ENCODE results near the gene STAU1. TPM values are rescaled to one million over a fixed set of nuclear protein-coding genes. Genes with fewer than 3 reads are reported as not detected.
A peak's percentile ranks its signal among the peaks of the same experiment; 100 is the strongest.
"Not testable (repeated sequence)": the region's sequence is repeated elsewhere in the genome, so short reads cannot be mapped to it uniquely, and the experiment has no call there.

STAU1 gene
- total and polyA plus RNA-seq, 2 experiments from 2014 or later: 62.6 to 70.1 TPM

DNA sequence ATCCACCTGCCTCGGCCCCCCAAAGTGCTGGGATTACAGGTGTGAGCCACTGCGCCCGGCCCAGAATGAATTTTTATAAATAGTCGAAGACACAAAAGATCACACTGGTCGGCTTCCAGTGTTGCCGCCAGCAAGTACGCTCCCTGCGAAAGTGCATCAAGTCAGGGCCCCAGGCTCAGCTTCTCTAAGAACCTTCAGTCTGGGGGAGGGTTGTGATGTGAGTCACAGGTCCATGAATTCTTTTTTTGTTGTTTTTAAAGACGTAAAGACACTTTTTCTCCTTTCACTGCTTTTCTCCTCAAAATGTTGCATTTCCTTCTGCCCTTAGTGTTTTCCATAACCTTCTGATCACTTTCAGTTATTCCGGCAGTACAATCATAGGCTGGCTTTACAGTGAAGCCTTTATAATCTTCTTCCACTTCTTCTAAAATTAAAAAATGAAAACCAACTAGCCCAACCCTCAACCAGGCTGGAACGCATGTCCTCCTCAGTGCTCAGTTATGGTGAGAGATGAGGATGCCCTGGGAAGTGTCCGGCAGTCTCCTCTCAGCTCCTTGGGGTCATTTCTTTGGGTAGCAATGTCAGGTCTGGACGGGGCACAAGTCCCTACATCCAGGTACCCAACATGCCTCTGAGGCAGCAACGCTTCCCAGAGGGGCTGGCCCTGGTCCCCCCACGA lies 75.4 kb downstream of the STAU1 start:
- Histone ChIP-seq H3K27me3 (no peaks in the 10 kb centered on the region), H3K4me1 (ENCODE audit: low read depth) (no peaks in the 10 kb centered on the region), H3K9me3 (ENCODE audit: low read depth) (no peaks in the 10 kb centered on the region), H3K4me3 (no peak overlapping the region), H3K36me3 (peaks cover 49% of the 10 kb centered on the region), H3K27ac (no peak overlapping the region)
- TF ChIP-seq, protein P1, sequence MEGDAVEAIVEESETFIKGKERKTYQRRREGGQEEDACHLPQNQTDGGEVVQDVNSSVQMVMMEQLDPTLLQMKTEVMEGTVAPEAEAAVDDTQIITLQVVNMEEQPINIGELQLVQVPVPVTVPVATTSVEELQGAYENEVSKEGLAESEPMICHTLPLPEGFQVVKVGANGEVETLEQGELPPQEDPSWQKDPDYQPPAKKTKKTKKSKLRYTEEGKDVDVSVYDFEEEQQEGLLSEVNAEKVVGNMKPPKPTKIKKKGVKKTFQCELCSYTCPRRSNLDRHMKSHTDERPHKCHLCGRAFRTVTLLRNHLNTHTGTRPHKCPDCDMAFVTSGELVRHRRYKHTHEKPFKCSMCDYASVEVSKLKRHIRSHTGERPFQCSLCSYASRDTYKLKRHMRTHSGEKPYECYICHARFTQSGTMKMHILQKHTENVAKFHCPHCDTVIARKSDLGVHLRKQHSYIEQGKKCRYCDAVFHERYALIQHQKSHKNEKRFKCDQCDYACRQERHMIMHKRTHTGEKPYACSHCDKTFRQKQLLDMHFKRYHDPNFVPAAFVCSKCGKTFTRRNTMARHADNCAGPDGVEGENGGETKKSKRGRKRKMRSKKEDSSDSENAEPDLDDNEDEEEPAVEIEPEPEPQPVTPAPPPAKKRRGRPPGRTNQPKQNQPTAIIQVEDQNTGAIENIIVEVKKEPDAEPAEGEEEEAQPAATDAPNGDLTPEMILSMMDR (IDR thresholded peaks at IDR 0.05; ENCODE audit: low read depth, low read length): no peak
- no peak for DNase-seq (ENCODE audit: low read depth in 1 of 2, low spot score in 1 of 2)

DNA sequence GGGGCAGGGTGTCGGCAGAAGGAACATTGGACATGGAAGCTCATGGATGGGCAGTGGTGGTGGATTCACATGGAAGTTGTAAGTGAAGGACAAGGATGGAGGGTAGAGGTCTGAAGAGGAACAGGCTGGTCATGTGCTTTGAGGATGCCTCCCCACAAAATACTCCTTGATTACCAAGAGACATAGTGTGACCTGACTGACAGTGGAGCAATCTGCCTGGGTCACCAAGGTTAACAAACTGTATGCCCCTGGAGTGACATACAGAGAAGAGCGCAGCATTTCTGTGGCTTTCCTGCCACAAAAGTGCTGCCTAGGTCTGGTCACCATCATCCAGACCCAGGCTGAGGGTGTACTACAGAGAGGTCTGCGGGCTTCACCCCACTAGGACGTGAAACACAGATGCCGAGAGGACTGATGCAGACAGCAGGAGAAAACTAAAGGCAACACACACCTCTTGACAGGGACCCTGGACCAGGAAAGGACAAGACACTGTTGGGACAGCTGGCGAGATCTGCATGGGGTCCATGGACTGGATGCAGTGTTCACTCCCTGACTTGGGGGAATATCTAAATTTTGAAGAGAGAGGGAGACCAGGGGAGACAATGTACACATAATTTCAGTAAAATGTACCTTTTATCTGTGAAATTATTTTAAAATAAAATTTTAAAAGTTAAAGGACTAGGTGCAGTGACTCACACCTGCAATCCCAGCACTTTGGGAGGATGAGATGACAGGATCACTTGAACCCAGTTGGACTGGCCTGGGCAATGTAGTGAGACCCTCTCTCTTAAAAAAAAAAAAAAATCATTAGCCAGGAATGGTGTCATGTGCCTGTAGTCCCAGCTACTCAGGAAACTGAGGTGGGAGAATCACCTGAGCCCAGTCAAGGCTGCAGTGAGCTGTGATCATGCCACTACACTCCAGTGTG lies 77.1 kb downstream of the STAU1 start:
- no peak overlapping the region for H3K27ac ChIP-seq
- H3K4me3 ChIP-seq: no peak overlapping the region
- H3K9me3 ChIP-seq (ENCODE audit: low read depth): no peaks in the 10 kb centered on the region
- no peak for DNase-seq (ENCODE audit: low read depth in 1 of 2, low spot score in 1 of 2)
- TF ChIP-seq, protein P1 (IDR thresholded peaks at IDR 0.05; ENCODE audit: low read depth, low read length): no peak
- peaks cover 34% of the 10 kb centered on the region for H3K36me3 ChIP-seq
- no peaks in the 10 kb centered on the region for H3K27me3 ChIP-seq
- no peaks in the 10 kb centered on the region for H3K4me1 ChIP-seq (ENCODE audit: low read depth)

DNA sequence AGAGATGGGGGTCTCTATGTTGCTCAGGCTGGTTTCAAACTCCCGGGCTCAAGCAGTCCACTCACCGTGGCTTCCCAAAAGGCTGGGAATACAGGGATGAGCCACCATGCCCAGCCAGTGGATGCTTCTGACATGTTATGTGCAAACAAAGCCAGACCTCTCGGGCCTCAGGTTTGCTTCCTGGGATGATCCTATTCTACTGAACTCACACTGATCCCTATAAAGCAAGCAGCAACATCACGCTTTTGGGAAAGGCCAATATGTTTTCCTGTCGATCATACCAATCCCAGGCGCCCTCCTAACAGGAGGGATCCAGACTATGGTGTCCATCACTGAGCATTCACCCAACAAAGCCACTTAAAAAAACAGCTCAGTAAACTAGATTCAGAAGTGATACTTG lies 81.8 kb downstream of the STAU1 start:
- H3K36me3 ChIP-seq: peaks cover 3% of the 10 kb centered on the region
- DNase-seq (ENCODE audit: low read depth in 1 of 2, low spot score in 1 of 2): no peak
- TF ChIP-seq, protein P1 (IDR thresholded peaks at IDR 0.05; ENCODE audit: low read depth, low read length): no peak
- no peak overlapping the region for H3K27ac ChIP-seq
- H3K27me3 ChIP-seq: no peaks in the 10 kb centered on the region
- no peak overlapping the region for H3K4me3 ChIP-seq
- H3K9me3 ChIP-seq (ENCODE audit: low read depth): no peaks in the 10 kb centered on the region
- H3K4me1 ChIP-seq (ENCODE audit: low read depth): peaks cover 9% of the 10 kb centered on the region

DNA sequence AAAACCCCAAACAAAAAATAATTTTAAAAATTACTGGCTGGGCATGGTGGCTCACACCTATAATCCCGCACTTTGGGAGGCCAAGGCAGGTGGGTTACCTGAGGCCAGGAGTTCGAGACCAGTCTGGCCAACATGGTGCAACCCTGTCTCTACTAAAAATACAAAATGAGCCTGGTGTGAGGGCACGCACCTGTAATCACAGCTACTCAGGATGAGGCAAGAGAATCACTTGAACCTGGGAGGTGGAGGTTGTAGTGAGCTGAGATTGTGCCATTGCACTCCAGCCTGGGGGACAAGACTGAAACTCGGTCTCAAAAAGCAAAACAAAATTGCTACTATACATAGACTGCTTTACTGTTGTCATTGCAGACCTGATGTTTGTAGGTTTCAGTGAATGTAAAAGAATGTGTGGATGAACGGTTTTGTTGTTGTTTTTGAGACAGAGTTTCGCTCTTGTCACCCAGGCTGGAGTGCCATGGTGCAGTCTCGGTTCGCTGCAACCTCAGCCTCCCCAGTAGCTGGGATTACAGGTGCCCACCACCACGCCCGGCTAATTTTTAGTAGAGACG lies 83.1 kb downstream of the STAU1 start:
- H3K9me3 ChIP-seq (ENCODE audit: low read depth); H3K4me3 ChIP-seq; DNase-seq (ENCODE audit: low read depth in 1 of 2, low spot score in 1 of 2); H3K27me3 ChIP-seq; H3K36me3 ChIP-seq; H3K4me1 ChIP-seq (ENCODE audit: low read depth): not testable (repeated sequence)
- H3K27ac ChIP-seq: peak overlapping the region; percentile 77

DNA sequence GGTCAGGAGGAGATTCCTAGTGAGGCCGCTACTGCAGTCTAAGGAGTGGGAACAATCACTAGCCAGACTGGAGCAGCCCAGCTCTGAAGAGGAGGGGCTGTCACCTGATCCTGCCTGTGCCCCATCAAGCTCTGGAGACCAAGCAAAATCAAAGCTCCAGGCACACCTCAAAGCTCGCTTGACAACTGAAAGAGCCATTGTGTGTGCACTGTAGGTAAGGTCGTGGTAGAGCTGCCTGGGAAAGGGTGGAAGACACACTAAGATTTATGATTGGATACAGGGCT lies 83.8 kb downstream of the STAU1 start:
- H3K27ac ChIP-seq: peak overlapping the region; percentile 77
- peak in 1 of 2 donors; percentile 78 for DNase-seq (ENCODE audit: low read depth in 1 of 2, low spot score in 1 of 2)
- no peak overlapping the region for H3K4me3 ChIP-seq
- H3K4me1 ChIP-seq (ENCODE audit: low read depth): peaks cover 9% of the 10 kb centered on the region
- no peaks in the 10 kb centered on the region for H3K9me3 ChIP-seq (ENCODE audit: low read depth)
- H3K36me3 ChIP-seq: peaks cover 6% of the 10 kb centered on the region
- TF ChIP-seq, protein P1 (IDR thresholded peaks at IDR 0.05; ENCODE audit: low read depth, low read length): no peak
- no peaks in the 10 kb centered on the region for H3K27me3 ChIP-seq

Data from cardiac muscle cell (in vitro differentiated cells and primary cell).